Measurements from ENCODE around the gene AGPAT4.

Gene AGPAT4

DNA sequence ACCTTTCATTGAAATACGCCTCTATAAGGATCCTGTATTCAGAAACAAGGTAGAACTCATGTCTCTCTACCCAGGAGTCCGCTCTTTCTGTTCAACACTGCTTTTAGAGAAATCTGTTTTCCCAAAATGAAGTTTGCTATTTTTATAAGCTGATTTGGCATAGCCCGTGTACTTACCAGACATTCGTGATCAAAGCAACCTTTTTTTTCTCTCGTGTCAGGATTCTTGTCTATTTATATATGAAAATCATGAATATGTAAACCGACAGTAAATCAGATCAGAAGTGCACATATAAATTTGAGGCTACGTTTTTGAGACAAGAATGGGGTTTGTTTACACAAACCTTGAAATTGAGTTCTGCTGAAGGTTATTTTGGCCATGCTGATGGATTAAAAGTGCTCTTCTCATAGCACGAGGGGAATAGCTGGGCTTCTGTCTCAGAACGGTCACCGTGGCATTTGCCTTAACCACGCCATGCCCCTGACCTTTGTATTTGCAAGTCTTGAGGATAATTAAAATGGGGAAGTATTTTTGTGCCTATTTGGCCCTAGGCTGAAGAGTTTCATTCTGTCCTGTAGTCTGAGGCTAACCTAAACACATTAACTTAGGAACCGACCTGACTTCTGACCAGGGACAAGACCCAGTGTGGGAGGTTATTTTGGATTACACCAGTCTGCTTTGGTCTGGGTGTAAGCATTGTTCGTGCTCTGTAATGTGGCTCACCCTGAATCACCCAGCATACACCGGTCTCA, 163.7 kb downstream of the AGPAT4 start:
- no peak for DNase-seq (ENCODE audit: low spot score)

DNA sequence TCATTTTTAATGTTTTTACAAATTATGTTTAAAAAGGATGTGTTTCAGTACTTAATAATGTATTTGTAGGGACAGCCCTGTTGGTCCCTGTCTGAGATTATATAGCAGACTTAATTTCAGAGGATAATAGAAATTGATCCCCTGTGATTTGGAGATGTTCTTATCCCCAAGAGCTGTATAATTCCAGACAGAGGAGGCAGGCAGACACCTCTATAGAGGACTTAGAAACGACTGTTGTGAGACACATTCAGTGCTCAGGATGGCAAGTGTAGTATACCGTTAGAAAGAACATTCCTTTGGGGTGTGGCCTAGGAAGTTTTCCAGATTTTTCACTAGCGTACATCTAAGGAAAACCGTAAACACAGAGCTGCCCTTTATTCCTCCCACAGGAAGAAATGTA, 164.5 kb downstream of the AGPAT4 start:
- no peak for DNase-seq (ENCODE audit: low spot score)

DNA sequence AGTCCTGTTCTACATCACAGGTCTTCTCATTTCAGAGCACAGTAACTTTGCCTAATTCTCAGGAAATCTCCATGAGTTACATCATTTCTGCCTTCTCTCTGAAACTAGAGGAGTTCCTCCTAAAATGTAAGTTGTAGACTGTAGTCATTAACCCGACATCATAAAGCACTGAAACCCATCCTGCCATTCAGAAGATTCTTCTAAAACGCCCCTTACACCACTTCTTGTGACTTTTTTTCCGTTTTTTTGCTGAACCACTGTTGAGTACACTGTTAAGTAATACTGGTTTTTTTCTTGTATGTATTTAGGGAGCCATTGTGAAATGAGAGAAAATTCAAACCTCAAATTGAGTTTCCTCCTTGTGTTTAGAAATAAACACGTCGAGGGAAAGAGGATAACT, 164.9 kb downstream of the AGPAT4 start:
- no peak for DNase-seq (ENCODE audit: low spot score)

DNA sequence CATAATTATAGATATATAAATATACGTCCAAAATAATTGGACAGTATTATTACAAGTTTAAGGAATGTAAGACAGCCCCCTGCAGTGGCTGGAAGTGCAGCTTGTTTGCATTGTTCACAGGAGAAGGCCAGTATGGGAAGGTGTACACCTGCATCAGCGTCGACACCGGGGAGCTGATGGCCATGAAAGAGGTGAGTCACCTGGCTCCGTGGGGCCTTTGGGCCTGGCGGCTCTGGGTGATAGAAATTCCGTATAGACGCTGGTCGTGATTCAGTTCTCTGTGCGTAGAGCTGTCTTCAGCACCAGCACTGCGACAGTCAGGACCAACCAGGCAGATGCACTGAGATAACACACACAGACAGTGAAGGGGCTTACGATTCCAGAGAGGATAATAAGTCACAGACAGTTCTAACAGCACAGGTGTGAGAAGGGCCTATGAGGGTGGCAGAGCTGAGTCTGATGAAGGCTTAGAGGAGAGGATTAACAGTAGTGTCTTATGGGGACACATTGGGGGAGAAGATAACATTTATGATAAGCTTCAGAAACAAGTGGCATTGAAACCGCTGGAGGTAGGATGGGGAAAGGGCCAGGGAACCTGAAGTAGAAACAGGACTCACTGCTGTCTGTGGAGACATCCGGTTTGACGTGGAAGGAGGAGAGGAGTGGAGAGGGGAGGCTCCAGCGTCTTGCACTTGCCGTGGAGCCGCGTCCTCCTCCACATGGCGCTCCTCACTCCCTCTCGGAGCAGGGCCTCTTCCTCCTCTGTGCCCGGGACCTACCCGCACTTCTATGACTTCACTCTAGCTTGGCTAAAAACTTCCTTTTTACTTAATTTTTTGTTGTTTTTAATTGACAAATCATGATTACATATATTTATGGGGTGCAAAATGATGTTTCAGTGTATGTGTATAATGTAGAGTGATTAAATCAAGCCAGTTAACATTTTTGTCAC, 165.8 kb downstream of the AGPAT4 start:
- DNase-seq (ENCODE audit: low spot score) = no peak

DNA sequence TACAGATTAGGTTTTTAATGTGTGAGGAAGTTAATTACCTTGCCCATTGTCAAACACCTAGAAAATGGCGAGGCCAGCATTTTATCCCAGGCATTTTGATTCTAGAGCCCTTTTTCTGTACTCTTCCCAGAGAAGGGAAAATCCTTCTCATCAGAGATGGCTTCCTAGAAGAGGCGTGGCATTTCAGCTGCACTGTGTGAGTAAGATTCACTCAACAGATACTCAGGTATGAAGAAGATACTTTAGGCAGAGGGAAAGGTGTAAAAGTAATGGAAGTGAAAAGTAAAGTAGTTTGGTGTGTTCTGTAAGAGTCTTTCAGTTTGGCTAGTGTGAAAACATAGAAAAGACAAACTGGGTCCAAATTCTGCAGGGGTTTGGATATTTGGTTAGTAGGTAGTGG, 168.5 kb downstream of the AGPAT4 start:
- DNase-seq (ENCODE audit: low spot score) = no peak

DNA sequence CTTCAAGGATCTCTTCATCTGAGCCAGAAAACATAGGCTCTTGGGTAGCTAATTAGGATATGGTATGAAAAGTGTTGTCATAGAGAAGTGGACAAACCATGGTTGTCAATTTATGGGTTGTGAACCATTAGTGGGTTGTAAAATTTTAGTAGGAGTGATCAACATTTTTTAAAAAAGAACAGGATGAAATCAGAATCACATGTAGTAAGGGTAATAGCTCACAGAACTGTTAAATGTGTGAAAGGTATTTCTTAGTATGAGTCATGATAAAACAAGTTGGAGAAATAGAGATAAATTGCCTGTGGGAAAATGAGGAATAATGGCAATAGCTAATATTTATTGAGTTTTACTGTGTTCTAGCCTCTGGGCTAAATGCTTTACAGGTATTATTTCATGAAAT, 168.9 kb downstream of the AGPAT4 start:
- DNase-seq (ENCODE audit: low spot score) = no peak

DNA sequence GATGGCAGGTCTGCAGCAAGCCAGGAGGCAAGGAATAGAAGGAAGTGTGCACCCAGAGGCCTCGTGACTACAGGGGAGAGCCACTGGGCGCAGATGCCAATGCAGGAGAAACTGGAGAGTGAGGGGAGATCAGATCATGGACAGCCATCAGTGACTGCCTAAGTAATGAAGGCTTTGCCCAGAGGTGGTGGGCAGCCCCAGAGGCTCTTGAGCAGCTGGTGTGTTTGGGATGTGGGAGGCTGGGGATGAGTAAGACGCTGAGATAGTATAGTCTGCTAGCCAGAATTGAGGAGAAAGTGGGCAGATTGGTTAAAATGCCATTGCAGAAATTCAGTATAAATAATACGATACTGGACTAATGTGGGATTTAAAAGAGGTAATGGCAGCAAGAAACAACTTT, 170.4 kb downstream of the AGPAT4 start:
- no peak for DNase-seq (ENCODE audit: low spot score)

DNA sequence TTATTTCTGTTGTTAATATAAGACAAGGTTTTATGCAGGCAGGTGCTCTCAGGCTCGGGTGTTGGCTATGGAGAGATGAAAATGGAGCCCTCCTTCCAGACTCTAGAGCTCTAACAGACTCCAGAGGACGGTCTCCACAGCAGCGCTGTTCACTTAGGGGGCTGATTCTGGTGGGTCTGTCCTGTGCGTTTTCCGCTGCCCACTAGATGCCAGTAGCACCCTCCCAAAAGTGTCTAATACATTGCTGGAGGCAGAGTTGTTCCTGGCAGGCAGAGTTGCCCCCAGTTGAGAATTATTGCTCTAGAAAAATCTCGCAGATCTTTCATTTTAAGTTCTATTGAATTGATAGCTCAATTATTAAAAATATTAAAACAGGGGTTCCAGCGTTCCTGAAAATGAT, 172.3 kb downstream of the AGPAT4 start:
- DNase-seq (ENCODE audit: low spot score) = no peak

DNA sequence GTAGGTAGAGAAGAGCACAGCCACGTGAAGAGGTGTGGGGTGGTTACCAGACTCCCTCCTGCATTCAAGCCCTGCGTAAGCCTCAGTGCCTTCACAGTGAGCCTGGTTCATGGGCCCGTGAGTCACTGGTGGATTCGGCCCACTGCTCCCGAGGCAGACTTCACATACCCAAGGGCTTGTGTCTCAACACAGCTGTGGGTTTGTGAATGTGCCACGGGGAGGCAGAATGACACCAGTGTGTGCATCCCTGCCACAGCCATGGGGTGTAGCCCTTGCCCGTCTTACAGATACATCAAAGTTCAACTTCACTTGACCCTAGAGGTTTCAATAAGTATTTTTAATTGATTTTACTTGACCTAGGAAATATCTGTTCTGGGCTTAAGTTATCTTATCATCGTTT, 173.8 kb downstream of the AGPAT4 start:
- no peak for DNase-seq (ENCODE audit: low spot score)

DNA sequence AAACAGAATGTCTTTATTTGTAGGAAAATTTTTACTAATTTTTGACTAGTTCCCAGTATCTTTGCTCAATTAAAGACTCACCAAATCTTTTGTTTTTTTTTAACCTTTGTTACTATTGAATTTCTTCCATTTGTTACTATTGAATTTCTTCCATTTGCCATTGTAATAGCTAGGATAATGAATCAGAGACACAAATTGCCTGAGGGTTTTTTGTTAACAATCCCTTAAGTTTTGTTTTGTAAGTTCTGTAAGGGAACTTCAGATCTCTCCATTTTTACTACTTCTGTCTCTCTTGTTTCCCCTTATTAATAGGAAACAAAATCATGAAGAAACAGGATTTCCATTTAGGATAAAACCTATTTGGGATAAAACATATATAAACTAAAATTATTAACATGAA, 177.9 kb downstream of the AGPAT4 start:
- DNase-seq (ENCODE audit: low spot score) = no peak

DNA sequence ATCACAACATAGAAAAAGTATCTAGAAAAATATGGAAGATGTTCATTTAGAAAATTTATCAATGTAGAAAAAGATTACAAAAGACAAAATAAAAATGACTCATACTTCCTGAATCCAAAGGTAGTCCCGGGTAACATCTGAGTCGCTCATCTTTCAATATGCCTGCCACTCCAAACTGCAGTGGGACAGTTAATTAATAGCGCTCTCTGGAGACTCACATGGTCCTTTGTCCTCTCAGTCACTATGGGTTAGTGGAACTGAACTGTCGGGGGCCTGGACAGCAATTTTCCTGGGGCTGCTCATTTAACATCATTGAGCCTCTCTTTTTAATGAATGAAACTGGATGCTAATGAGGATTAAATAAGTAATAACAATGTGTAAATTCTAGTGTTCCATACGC, 178.9 kb downstream of the AGPAT4 start:
- DNase-seq (ENCODE audit: low spot score) = no peak

DNA sequence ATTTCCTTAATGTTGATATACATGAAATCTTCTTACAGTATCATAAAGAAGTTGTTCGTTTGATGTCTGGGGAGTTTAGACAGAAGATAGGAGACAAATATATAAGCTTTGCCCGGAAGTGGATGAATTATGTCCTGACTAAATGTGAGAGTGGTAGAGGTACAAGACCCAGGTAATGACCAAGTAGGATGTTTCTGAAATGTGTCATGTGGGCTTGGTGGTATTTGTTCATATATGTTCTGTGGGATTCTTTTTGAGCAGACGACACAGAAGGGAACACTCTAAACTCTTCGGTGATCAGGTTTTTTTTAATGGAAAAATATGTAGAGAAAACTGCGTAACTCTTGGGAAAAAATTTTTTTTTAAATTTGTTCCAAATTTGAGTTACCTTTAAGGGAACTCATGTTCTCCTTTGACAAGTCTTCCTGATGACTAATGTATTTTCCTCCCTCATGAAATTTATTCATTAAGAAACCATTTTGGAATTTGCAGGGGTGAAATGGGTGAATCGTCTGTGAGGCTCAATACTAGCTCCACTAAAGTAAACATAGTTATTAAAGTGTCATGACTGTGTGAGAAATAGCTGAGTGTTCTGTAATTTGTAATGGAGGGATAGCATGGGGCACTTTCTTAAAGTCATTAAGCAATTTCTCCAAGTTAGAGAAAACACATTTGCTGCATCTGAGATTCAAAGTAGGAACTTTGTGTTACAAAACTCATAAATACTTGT, 181.7 kb downstream of the AGPAT4 start:
- no peak for DNase-seq (ENCODE audit: low spot score)

DNA sequence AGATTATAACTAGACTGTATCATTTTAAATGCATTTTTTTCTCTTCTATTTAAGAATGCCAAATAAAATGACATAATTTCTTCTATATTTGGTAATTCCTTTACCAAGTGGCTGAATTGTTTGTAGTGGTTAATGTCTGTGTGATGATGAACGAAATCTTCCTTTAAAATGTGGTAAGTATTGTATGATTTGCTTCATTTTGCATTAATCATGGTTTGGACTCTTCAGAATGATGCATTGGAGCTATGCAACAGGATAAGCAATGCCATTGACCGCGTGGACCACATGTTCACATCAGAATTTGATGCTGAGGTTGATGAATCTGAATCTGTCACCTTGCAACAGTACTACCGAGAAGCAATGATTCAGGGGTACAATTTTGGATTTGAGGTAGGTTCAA, 182.7 kb downstream of the AGPAT4 start:
- DNase-seq (ENCODE audit: low spot score) = no peak

DNA sequence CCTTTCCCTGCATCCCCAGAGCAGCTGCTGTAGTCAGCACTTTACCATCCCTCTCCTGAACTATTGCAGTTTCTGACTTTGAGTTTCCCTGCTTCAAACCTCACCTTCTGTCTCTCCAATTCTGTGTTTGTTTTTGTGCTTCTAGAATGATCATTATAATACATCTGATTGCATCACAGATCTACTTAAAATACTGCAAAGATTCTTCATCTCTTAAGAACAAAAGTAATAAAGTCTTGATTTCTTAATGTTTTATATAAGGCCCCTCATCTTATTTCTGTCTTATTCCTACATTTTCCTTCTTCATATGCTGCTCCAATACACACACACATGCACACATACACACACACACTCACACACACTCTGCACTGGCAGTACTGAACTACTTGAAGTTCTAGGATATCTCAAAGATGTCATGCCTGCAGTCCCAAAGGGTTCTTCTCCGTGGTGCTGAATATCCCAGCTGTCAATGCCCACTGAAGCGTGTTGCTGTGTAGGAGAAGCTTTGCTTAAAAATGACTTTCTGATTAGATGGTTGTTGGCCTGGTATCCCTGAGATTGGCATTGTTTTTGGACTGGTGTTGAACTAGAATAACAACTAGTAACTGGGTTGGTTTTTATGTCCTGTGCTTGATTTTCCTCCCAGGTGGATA, 185.1 kb downstream of the AGPAT4 start:
- DNase-seq (ENCODE audit: low spot score) = no peak

DNA sequence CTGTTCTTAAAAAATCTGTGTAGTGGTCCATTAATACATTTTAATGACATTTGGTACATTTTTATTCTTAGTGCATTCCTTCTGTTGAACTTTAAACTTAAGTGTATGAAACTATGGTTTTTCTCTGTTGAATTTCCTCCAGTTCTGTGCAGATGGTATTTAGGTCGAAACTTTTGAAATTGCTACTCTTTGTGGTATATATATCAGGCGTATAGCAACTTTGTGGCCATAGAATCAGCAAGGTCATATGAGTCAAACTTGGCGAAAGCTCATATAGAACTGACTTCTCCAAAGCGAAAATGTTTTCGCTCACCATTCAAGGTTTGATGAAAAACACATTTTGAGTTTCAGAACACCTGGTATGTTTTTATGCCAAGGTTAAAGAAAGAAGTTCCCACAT, 188.6 kb downstream of the AGPAT4 start:
- no peak for DNase-seq (ENCODE audit: low spot score)

DNA sequence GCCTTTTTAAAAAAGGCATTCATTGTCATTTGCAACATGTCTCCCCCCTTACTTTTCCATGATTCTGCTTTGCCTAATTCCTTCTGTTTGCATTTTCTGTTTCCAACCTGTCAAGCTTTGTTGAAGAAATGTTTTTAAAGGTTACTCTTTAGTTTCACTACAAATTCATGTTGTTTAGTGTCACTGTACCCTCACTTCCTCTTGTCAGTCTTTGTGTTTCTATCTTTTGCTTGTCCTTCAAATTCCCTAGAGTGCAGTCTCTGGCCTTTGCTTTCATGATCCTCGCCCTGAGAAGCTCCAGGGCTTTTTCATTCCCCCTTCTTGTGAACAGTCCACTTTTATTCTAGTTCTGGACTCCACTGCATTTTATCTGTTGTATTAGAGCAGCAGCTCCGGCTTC, 191.6 kb downstream of the AGPAT4 start:
- no peak for DNase-seq (ENCODE audit: low spot score)

DNA sequence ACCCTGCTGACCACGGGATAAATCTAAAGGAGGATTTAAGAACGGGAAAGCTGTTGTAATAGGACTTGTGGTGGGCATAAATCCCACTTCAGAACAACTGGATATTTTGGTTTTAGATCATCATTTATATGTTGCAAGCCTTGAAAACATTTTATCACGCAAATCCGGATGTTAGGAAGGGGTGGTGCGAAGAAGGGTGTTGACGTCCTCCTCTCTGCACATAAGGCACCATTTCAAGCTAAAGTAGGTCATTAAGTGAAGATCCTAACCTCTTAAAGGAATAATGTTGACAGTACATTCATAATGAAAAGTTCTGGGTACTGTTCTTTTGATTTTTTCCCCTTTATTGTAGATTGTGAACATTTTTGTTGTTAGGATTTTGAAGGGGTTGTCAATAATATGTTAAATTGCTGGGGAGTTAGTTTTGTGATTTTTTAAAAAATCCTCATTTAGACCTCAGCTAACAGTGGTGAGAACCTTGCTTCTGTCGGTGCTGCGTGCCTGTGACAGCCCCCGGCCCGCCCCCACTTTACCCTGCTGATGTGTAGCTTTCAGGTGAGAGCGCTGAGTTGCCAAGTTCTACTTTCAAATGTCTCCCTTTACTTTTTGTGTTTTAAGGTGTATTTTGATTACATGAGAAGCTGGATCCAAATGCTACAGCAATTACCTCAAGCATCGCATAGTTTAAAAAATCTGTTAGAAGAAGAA, 193.4 kb downstream of the AGPAT4 start:
- no peak for DNase-seq (ENCODE audit: low spot score)

Measured in SW480 (cell line).